RWPE2 (cell line): Measurements from ENCODE around the gene C1RL.

Experiments
- ATAC-seq: fragments of 200-7000 bp; cut with Tn5 transposase; 3 replicates; pipeline ENCODE4 v1.9.1; 2021; ENCODE audit warnings: low read depth
- DNase-seq: peaks from one replicate; pipeline ENCODE4 v3.0.0-alpha.2; 2020; ENCODE audit warnings: low spot score
- H3K27ac ChIP-seq: fragments of 450-650 bp; 2 replicates; pipeline ENCODE4 v1.5.1; 2017; ENCODE audit warnings: mild to moderate bottlenecking; ENCODE audit not compliant: poor library complexity, severe bottlenecking
- H3K27me3 ChIP-seq: fragments of 250-450 bp; sonication (Bioruptor Pico); 2 replicates; pipeline ENCODE4 v1.5.1; 2021; ENCODE audit warnings: mild to moderate bottlenecking, moderate library complexity; ENCODE audit not compliant: insufficient read depth, poor library complexity, severe bottlenecking
- H3K36me3 ChIP-seq: fragments of 250-450 bp; sonication (Bioruptor Pico); 2 replicates; pipeline ENCODE4 v1.5.1; 2020; ENCODE audit warnings: low read depth, mild to moderate bottlenecking, moderate library complexity
- H3K4me1 ChIP-seq: fragments of 250-450 bp; sonication (Bioruptor Pico); 2 replicates; pipeline ENCODE4 v1.5.1; 2021; ENCODE audit warnings: mild to moderate bottlenecking, moderate library complexity; ENCODE audit not compliant: insufficient read depth, poor library complexity, severe bottlenecking
- H3K4me3 ChIP-seq: fragments of 250-450 bp; sonication (Bioruptor Pico); 2 replicates; pipeline ENCODE4 v1.5.1; 2021; ENCODE audit warnings: mild to moderate bottlenecking, moderate library complexity; ENCODE audit not compliant: severe bottlenecking
- H3K9me3 ChIP-seq: fragments of 250-450 bp; sonication (Bioruptor Pico); 2 replicates; pipeline ENCODE4 v1.5.1; 2021; ENCODE audit warnings: mild to moderate bottlenecking, moderate library complexity; ENCODE audit not compliant: severe bottlenecking
- CTCF ChIP-seq: fragments of 450-650 bp; IDR thresholded peaks from one replicate; pipeline ENCODE4 v1.5.1; 2017; ENCODE audit warnings: mild to moderate bottlenecking, moderate library complexity; ENCODE audit not compliant: poor library complexity, severe bottlenecking

C1RL gene

GRCh38 chr12:7139200-7139599, 30.2 kb upstream of the C1RL start:
- no peaks in the 10 kb centered on the region for H3K27me3 ChIP-seq
- DNase-seq (no peak), ATAC-seq (no peak)
- no peaks in the 10 kb centered on the region for H3K4me1 ChIP-seq
- no peaks in the 10 kb centered on the region for H3K36me3 ChIP-seq
- no peak for TF ChIP-seq CTCF
- H3K9me3 ChIP-seq: no peaks in the 10 kb centered on the region
- no peak overlapping the region for H3K4me3 ChIP-seq
- H3K27ac ChIP-seq: no peak overlapping the region

GRCh38 chr12:7137908-7138307, 28.9 kb upstream of the C1RL start:
- H3K4me3 ChIP-seq: no peak overlapping the region
- DNase-seq (no peak), ATAC-seq (no peak)
- H3K36me3 ChIP-seq: no peaks in the 10 kb centered on the region
- no peaks in the 10 kb centered on the region for H3K9me3 ChIP-seq
- no peaks in the 10 kb centered on the region for H3K27me3 ChIP-seq
- no peak overlapping the region for H3K27ac ChIP-seq
- no peaks in the 10 kb centered on the region for H3K4me1 ChIP-seq
- TF ChIP-seq CTCF: no peak

- TF ChIP-seq CTCF: no peak
- H3K36me3 ChIP-seq: no peaks in the 10 kb centered on the region
- DNase-seq (no peak), ATAC-seq (no peak)
- no peak overlapping the region for H3K4me3 ChIP-seq
- no peaks in the 10 kb centered on the region for H3K9me3 ChIP-seq
- H3K27ac ChIP-seq: no peak overlapping the region
- no peaks in the 10 kb centered on the region for H3K4me1 ChIP-seq
- no peaks in the 10 kb centered on the region for H3K27me3 ChIP-seq
Observed at GRCh38 chr12:7136676-7137075, 27.7 kb upstream of the C1RL start.

GRCh38 chr12:7136071-7136470, 27.1 kb upstream of the C1RL start:
- no peak overlapping the region for H3K27ac ChIP-seq
- no peak for DNase-seq
- H3K36me3 ChIP-seq: no peaks in the 10 kb centered on the region
- no peak overlapping the region for H3K4me3 ChIP-seq
- no peaks in the 10 kb centered on the region for H3K9me3 ChIP-seq
- no peak for ATAC-seq
- TF ChIP-seq CTCF: no peak
- H3K27me3 ChIP-seq: no peaks in the 10 kb centered on the region
- H3K4me1 ChIP-seq: no peaks in the 10 kb centered on the region

GRCh38 chr12:7134396-7135166, 25.6 kb upstream of the C1RL start:
- Histone ChIP-seq H3K9me3 (no peaks in the 10 kb centered on the region), H3K4me3 (no peak overlapping the region), H3K27ac (no peak overlapping the region), H3K27me3 (no peaks in the 10 kb centered on the region), H3K4me1 (no peaks in the 10 kb centered on the region), H3K36me3 (no peaks in the 10 kb centered on the region)
- DNase-seq (no peak), ATAC-seq (no peak)
- no peak for TF ChIP-seq CTCF
